OCI-LY3 (cell line): ENCODE measurements around the gene MAN2A1.

ENCODE experiments used
- H2AFZ ChIP-seq: fragments of 200-600, 300-600 bp; shearing (Covaris generic); 2 replicates; pipeline ENCODE4 v1.6.0; 2014; ENCODE audit warnings: antibody characterized with exemption, low read depth, low read length
- H3K27ac ChIP-seq: fragments of 200-600, 300-600 bp; sonication (generic); 2 replicates; pipeline ENCODE4 v1.5.1; 2014; ENCODE audit warnings: mild to moderate bottlenecking, low read length, moderate library complexity, mixed read lengths
- H3K27me3 ChIP-seq: fragments of 200-600, 300-600 bp; sonication (generic); 2 replicates; pipeline ENCODE4 v1.6.1; 2014; ENCODE audit warnings: low read depth, low read length, mixed read lengths
- H3K36me3 ChIP-seq: fragments of 200-600, 300-600 bp; sonication (generic); replicated peaks from 2 replicates; pipeline ENCODE3; 2014; ENCODE audit warnings: low read depth, low read length, mixed read lengths
- H3K4me1 ChIP-seq: fragments of 300-600, 200-600 bp; sonication (generic); 2 replicates; pipeline ENCODE4 v1.6.1; 2014; ENCODE audit warnings: low read length, mixed read lengths
- H3K4me2 ChIP-seq: fragments of 200-600, 300-600 bp; sonication (generic); 2 replicates; pipeline ENCODE4 v1.6.1; 2014; ENCODE audit warnings: low read length, mixed read lengths
- H3K4me3 ChIP-seq: fragments of 300-600, 200-600 bp; sonication (generic); 2 replicates; pipeline ENCODE4 v1.5.1; 2014; ENCODE audit warnings: antibody characterized with exemption, mild to moderate bottlenecking, low read length, moderate library complexity
- H3K79me2 ChIP-seq: fragments of 300-600, 200-600 bp; shearing (Covaris generic); 2 replicates; pipeline ENCODE4 v1.6.1; 2014; ENCODE audit warnings: mild to moderate bottlenecking, low read length, mixed read lengths
- H3K9ac ChIP-seq: fragments of 300-600, 200-600 bp; shearing (Covaris generic); 2 replicates; pipeline ENCODE4 v1.6.0; 2014; ENCODE audit warnings: mild to moderate bottlenecking, low read length, moderate library complexity
- H3K9me3 ChIP-seq: fragments of 200-600, 300-600 bp; shearing (Covaris generic); 2 replicates; pipeline ENCODE4 v1.6.1; 2014; ENCODE audit warnings: low read length, mixed read lengths; ENCODE audit not compliant: insufficient read depth
- H4K20me1 ChIP-seq: fragments of 200-600, 300-600 bp; sonication (generic); 2 replicates; pipeline ENCODE4 v1.6.1; 2016; ENCODE audit warnings: low read length, mixed read lengths; ENCODE audit not compliant: insufficient read depth
- EZH2phosphoT487 ChIP-seq: fragments of 200-600 bp; shearing (Covaris generic); IDR thresholded peaks from 2 replicates; pipeline ENCODE4 v1.6.1; 2018; ENCODE audit warnings: antibody characterized with exemption, mixed run types, low read depth
- TF ChIP-seq, protein P1 (sequence below): fragments of 200-600, 300-600 bp; sonication (generic); IDR thresholded peaks from 2 replicates; pipeline ENCODE4 v1.5.1; 2014; ENCODE audit warnings: antibody characterized with exemption, low read length, low read depth

The MAN2A1 gene

DNA sequence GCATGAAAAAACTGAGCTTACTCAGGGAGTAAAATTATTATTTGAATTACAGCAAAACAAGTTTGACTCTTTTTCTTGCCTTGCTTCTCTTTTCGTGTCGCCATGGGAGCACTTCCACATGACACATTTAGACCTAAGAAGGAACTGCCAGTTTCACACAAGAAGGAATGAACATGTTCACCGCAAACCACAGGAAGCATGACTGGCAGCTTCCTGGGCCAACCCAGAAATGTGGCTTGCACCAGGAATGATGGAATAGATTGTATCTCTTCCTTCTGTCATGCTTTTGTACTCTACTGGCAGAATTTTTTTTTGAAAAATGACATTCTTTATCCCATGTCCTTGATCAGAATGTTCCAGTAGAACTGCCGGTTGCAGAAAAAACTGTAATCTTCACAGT is 32.9 kb upstream of the MAN2A1 start:
- no peak for TF ChIP-seq EZH2phosphoT487
- TF ChIP-seq, protein P1, sequence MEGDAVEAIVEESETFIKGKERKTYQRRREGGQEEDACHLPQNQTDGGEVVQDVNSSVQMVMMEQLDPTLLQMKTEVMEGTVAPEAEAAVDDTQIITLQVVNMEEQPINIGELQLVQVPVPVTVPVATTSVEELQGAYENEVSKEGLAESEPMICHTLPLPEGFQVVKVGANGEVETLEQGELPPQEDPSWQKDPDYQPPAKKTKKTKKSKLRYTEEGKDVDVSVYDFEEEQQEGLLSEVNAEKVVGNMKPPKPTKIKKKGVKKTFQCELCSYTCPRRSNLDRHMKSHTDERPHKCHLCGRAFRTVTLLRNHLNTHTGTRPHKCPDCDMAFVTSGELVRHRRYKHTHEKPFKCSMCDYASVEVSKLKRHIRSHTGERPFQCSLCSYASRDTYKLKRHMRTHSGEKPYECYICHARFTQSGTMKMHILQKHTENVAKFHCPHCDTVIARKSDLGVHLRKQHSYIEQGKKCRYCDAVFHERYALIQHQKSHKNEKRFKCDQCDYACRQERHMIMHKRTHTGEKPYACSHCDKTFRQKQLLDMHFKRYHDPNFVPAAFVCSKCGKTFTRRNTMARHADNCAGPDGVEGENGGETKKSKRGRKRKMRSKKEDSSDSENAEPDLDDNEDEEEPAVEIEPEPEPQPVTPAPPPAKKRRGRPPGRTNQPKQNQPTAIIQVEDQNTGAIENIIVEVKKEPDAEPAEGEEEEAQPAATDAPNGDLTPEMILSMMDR, result no peak
- no peaks in the 10 kb centered on the region for H4K20me1 ChIP-seq
- no peaks in the 10 kb centered on the region for H3K4me1 ChIP-seq
- H2AFZ ChIP-seq, result no peak overlapping the region
- no peak overlapping the region for H3K4me2 ChIP-seq
- no peaks in the 10 kb centered on the region for H3K79me2 ChIP-seq
- 0 out of 2 replicates have a peak, but pooled peaks cover 2% of the 10 kb centered on the region for H3K27me3 ChIP-seq
- H3K9ac ChIP-seq, result no peak overlapping the region
- H3K4me3 ChIP-seq, result no peak overlapping the region
- H3K9me3 ChIP-seq, result no peaks in the 10 kb centered on the region
- H3K27ac ChIP-seq, result no peak overlapping the region
- H3K36me3 ChIP-seq, result no peaks in the 10 kb centered on the region

DNA sequence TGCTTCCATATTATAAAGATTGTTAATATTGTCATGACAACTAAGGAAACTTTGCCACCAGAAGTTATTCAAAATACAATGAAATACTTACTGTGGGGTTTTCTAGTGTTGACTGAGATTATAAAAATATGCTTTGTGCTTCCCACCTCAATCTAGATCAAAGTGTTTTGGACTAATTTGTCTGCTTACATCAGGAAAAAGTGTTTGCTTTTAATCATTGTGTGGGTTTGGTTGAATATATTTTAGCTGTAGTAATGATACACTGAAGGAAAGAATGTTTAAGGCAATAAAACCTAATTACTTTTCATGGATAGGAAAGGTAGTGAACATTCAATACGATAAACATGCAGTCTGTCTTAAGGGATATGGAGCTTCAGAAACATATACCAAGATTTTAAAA is 29.8 kb upstream of the MAN2A1 start:
- no peak overlapping the region for H3K27ac ChIP-seq
- H3K9ac ChIP-seq, result no peak overlapping the region
- H3K36me3 ChIP-seq, result no peaks in the 10 kb centered on the region
- no peaks in the 10 kb centered on the region for H3K79me2 ChIP-seq
- H2AFZ ChIP-seq, result no peak overlapping the region
- no peak for TF ChIP-seq EZH2phosphoT487
- TF ChIP-seq, protein P1, result no peak
- H3K27me3 ChIP-seq, result 0 out of 2 replicates have a peak, but pooled peaks cover 2% of the 10 kb centered on the region
- H3K4me3 ChIP-seq, result no peak overlapping the region
- no peak overlapping the region for H3K4me2 ChIP-seq
- no peaks in the 10 kb centered on the region for H3K4me1 ChIP-seq
- H4K20me1 ChIP-seq, result no peaks in the 10 kb centered on the region
- H3K9me3 ChIP-seq, result no peaks in the 10 kb centered on the region

DNA sequence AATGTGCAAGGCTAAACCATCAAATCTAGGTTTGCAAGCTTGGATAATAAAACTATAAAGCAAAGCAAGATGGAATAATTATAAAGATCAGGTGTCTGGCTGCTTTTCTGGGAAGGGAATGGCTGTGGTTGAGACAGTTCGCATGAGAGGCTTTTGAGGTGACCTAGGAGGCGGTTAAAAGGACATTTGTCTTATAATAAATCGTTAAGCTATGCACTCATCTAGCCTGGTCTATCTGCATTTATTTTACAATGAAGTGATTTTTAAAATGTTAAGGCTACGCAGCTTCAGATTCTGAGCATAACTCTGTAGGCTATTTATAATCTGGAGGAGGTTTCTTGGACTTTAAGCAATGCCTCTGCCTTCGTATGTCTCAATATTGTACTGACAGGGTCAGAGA is 29.4 kb upstream of the MAN2A1 start:
- Histone ChIP-seq H2AFZ (no peak overlapping the region), H3K9me3 (no peaks in the 10 kb centered on the region), H3K36me3 (no peaks in the 10 kb centered on the region), H3K4me1 (no peaks in the 10 kb centered on the region), H3K27me3 (0 out of 2 replicates have a peak, but pooled peaks cover 2% of the 10 kb centered on the region), H3K9ac (no peak overlapping the region), H3K27ac (no peak overlapping the region), H4K20me1 (no peaks in the 10 kb centered on the region), H3K4me3 (no peak overlapping the region), H3K4me2 (no peak overlapping the region), H3K79me2 (no peaks in the 10 kb centered on the region)
- no peak for TF ChIP-seq EZH2phosphoT487
- TF ChIP-seq, protein P1, result no peak

DNA sequence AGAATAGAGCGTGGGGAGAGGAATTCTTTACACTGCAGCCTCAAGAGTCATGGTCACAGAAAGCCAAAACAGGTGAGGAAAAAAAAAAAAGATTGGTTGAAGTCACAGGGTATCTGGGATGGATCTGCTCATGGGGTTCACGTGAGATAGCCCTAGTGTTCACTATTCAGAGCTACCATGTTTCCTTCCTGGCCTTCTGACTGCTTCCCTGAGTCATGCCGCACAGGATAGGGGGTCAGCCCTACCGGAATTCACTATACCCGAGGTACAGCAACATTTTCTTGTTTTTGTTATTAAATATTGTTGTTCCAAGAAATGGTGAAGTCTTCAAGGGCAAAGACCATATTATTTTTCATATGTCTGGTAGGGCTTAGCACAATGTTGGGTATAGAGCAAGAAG is 21.5 kb upstream of the MAN2A1 start:
- no peak overlapping the region for H3K9ac ChIP-seq
- no peaks in the 10 kb centered on the region for H4K20me1 ChIP-seq
- no peak overlapping the region for H3K4me2 ChIP-seq
- no peaks in the 10 kb centered on the region for H3K9me3 ChIP-seq
- H3K27me3 ChIP-seq, result peaks cover 23% of the 10 kb centered on the region
- no peaks in the 10 kb centered on the region for H3K36me3 ChIP-seq
- H3K79me2 ChIP-seq, result no peaks in the 10 kb centered on the region
- no peak overlapping the region for H3K4me3 ChIP-seq
- TF ChIP-seq, protein P1, result no peak
- TF ChIP-seq EZH2phosphoT487, result no peak
- H3K4me1 ChIP-seq, result peaks cover 9% of the 10 kb centered on the region
- H3K27ac ChIP-seq, result no peak overlapping the region
- H2AFZ ChIP-seq, result no peak overlapping the region
